ENCODE data around the gene CCDC43. TPM values are rescaled to one million over a fixed set of nuclear protein-coding genes. Genes with fewer than 3 reads are reported as not detected.
A peak's percentile ranks its signal among the peaks of the same experiment; 100 is the strongest.
"Not testable (repeated sequence)": the region's sequence is repeated elsewhere in the genome, so short reads cannot be mapped to it uniquely, and the experiment has no call there.

CCDC43 gene
- total RNA-seq, 1 experiment from 2014 or later, result 33.0 TPM

DNA sequence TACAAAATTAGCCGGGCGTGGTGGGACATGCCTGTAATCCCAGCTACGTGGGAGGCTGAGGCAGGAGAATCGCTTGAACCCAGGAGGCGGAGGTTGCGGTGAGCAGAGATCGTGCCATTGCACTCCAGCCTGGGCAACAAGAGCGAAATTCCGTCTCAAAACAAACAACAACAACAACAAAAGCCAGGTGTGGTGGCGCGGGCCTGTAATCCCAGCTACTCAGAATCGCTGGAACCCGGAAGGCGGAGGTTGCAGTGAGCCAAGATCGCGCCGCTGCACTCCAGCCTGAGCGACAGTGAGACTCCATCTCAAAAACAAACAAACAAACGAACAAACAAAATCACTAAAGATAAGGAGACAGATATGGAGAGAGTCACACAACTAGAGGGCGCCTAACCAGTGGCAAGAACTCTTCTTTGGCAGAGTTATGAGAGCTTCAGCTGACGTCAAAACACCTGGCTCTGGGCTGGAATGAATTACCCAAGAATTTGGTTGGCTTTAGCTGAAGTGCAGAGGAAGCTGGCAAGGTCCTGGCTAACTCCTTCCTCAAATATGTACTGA, 1.2 kb upstream of the CCDC43 start:
- RAD21 ChIA-PET (ENCODE audit: low non-redundant PET in 1 of 2, low total read pairs in 2 of 2, uncharacterized antibody in 2 of 2, unreplicated experiment in 2 of 2); BruUV-seq (replicated peaks); H3K9me2 ChIP-seq (ENCODE audit: insufficient read depth); H3K9me3 ChIP-seq (ENCODE audit: control insufficient read depth in 1 of 2, insufficient read depth in 1 of 2, low read depth in 1 of 2, low read length in 2 of 2); H4K20me1 ChIP-seq (ENCODE audit: insufficient read depth); H3K36me3 ChIP-seq (ENCODE audit: control insufficient read depth in 1 of 2, insufficient read depth in 2 of 2, low read length in 2 of 2); intact Hi-C loops (cut with micrococcal nuclease); H3K27me3 ChIP-seq (ENCODE audit: insufficient read depth, low read length): not testable (repeated sequence)
- CTCF ChIA-PET, result interaction anchor here (0.8 to 2.3 kb wide), 5 partner anchors 9 to 157 kb away, joined by 3 to 7 read pairs (median 4); no protein-coding TSS in a partner anchor
- Histone ChIP-seq H2AFZ (ENCODE audit: low read depth, low read length, poor library complexity, severe bottlenecking) (peak overlapping the region; percentile 19), H3K4me3 (replicated peaks in 1 of 2; ENCODE audit: low read depth in 1 of 2, low read length in 2 of 2) (peak overlapping the region; percentile 98), H3K4me1 (ENCODE audit: control insufficient read depth in 1 of 2, insufficient read depth in 2 of 2, low read length in 2 of 2) (peaks cover 13 to 30% of the 10 kb centered on the region in 2 experiments), H3K79me2 (ENCODE audit: insufficient read depth, low read length) (peaks cover 29% of the 10 kb centered on the region), H3K9ac (ENCODE audit: low read length) (peak overlapping the region; percentile 93), H3K4me2 (ENCODE audit: low read length) (peak overlapping the region; percentile 99), H3K27ac (ENCODE audit: low read depth, low read length) (peak overlapping the region; percentile 69)
- POLR2A ChIA-PET, result interaction anchor here (1.0 to 1.9 kb wide), 4 partner anchors 14 to 161 kb away, joined by 3 to 5 read pairs (median 4); partner anchors contain the start of gene DBF4B
- ATAC-seq (peak; percentile 46), DNase-seq (ENCODE audit: low read depth, low spot score) (peak; percentile 59)
- TF ChIP-seq POLR2A (IDR thresholded peaks at IDR 0.05; ENCODE audit: borderline replicate concordance, extremely low read depth, insufficient read depth, insufficient read length) (peak; percentile 12), FOSL1 (IDR thresholded peaks at IDR 0.05; ENCODE audit: low read depth) (0 out of 2 replicates have a peak, but pooled peaks have one; percentile 21), CEBPB (IDR thresholded peaks at IDR 0.05; ENCODE audit: low read depth) (peak; percentile 47; the same call in 1 of the 2 replicates), CBX3 (IDR thresholded peaks at IDR 0.05; ENCODE audit: low read depth) (peak; percentile 69), RAD21 (IDR thresholded peaks at IDR 0.05; ENCODE audit: low read depth) (peak; percentile 47), EGR1 (IDR thresholded peaks at IDR 0.05; ENCODE audit: low read depth) (peak; percentile 15; the same call in 1 of the 2 replicates), POLR2AphosphoS5 (IDR thresholded peaks at IDR 0.05; ENCODE audit: low read depth, low read length) (0 out of 2 replicates have a peak, but pooled peaks have one; percentile 42)
- TF ChIP-seq, protein P1, sequence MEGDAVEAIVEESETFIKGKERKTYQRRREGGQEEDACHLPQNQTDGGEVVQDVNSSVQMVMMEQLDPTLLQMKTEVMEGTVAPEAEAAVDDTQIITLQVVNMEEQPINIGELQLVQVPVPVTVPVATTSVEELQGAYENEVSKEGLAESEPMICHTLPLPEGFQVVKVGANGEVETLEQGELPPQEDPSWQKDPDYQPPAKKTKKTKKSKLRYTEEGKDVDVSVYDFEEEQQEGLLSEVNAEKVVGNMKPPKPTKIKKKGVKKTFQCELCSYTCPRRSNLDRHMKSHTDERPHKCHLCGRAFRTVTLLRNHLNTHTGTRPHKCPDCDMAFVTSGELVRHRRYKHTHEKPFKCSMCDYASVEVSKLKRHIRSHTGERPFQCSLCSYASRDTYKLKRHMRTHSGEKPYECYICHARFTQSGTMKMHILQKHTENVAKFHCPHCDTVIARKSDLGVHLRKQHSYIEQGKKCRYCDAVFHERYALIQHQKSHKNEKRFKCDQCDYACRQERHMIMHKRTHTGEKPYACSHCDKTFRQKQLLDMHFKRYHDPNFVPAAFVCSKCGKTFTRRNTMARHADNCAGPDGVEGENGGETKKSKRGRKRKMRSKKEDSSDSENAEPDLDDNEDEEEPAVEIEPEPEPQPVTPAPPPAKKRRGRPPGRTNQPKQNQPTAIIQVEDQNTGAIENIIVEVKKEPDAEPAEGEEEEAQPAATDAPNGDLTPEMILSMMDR (IDR thresholded peaks at IDR 0.05 in 2 of 3, conservative IDR thresholded peaks at IDR 0.05 in 1 of 3; ENCODE audit: borderline replicate concordance in 1 of 3, insufficient read depth in 1 of 3, low read depth in 2 of 3, low read length in 2 of 3), result peak; percentile 42 to 54 (median 51); a peak in 5 of 6 replicates
- TF ChIP-seq, protein P2, sequence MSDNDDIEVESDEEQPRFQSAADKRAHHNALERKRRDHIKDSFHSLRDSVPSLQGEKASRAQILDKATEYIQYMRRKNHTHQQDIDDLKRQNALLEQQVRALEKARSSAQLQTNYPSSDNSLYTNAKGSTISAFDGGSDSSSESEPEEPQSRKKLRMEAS (IDR thresholded peaks at IDR 0.05), result peak; percentile 27; the same call in 1 of the 2 replicates

All from HCT116 (cell line).